Thymus (tissue), 11 donors: ENCODE results near the gene ITGA1. TPM values are rescaled to one million over a fixed set of nuclear protein-coding genes. Genes with fewer than 3 reads are reported as not detected.

Experiments
- DNase-seq, 9 donors: peaks; one replicate each; pipeline ENCODE4 v3.0.0-alpha.2; 2013; ENCODE audit warnings: low spot score in 9 of 9, low read depth in 6 of 9, missing footprints in 1 of 9
- H3K27ac ChIP-seq, 2 donors: one replicate each; pipeline ENCODE4 v1.5.1; 2013; ENCODE audit warnings: control low read depth in 1 of 2, low read depth in 1 of 2, low read length in 1 of 2, mild to moderate bottlenecking in 1 of 2, moderate library complexity in 1 of 2
- H3K27me3 ChIP-seq, 2 donors: one replicate each; pipeline ENCODE4 v1.5.1; 2013; ENCODE audit warnings: low read length in 1 of 2; ENCODE audit not compliant: control insufficient read depth in 2 of 2, insufficient read depth in 1 of 2
- H3K36me3 ChIP-seq, 2 donors: one replicate each; pipeline ENCODE4 v1.5.1; 2013; ENCODE audit warnings: low read length in 1 of 2, mild to moderate bottlenecking in 1 of 2, moderate library complexity in 1 of 2; ENCODE audit not compliant: control insufficient read depth in 2 of 2, insufficient read depth in 2 of 2
- H3K4me1 ChIP-seq, 2 donors: one replicate each; pipeline ENCODE4 v1.5.1; 2013; ENCODE audit warnings: low read length in 2 of 2; ENCODE audit not compliant: control insufficient read depth in 2 of 2, insufficient read depth in 2 of 2
- H3K4me3 ChIP-seq, 2 donors: one replicate each; pipeline ENCODE4 v1.5.1; 2013; ENCODE audit warnings: low read length in 2 of 2, control low read depth in 1 of 2, mild to moderate bottlenecking in 1 of 2
- H3K9me3 ChIP-seq, 2 donors: one replicate each; pipeline ENCODE4 v1.5.1; 2013; ENCODE audit warnings: low read length in 1 of 2, mild to moderate bottlenecking in 1 of 2; ENCODE audit not compliant: control insufficient read depth in 2 of 2, insufficient read depth in 1 of 2
- WGBS: extraction: QIAGEN DNeasy Blood & Tissue Kit; methylation state at CpG from one replicate; pipeline ENCODE4 v1.1.7; 2013; 5-methylcytosine and 5-hydroxymethylcytosine counted together
- polyA plus RNA-seq: library from polyadenylated mRNA; stranded (reverse); fragments of 200-250 nt; gene quantifications from one replicate; pipeline ENCODE4 v1.2.3, GENCODE V29; 2013
- total RNA-seq: library from RNA; stranded (reverse); fragments of 120-200 nt; gene quantifications from one replicate; pipeline ENCODE4 v1.2.4, GENCODE V29; 2013
- donor health status: healthy.

The ITGA1 gene
- total and polyA plus RNA-seq, 2 donors: 4.7 to 9.5 TPM

DNA sequence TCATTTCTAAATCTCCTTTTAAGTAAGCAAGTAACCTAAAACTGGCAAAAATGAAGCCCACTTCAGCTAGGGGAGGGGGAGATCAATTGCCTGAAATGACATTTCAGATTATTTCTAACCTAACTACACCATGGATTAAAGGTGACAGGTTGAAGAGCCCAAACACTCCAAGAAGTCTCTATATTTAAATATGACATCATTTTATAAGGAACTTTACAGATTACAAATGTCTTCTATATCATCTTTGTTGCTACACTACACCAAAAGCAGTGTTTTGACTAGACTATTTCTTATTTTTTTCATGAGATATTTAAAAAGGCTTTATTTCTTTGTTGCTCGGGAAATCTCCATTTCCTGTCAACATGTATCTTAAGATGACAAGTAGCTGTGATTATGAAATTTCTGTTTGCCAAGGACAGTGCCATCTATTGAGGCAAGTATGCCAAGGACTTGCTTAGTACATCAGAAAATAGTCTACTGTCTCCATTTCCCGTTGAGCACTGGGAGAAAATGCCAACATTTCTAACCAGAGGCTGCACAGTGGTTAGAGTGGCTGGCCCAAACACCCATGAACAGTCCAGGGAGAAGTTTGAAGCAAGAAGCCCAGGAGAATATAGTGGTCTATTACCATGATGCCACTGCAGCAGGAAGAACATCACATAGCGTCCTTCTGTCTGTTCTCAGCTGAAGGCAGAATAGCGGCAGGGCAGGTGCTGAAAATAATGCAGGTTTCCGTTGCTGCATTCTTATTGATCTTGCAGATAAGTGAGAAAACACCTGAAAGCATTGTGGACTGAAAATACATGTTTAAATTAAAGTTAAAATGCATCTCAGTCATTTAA lies 108.1 kb downstream of the ITGA1 start:
- WGBS: 44% methylated on average over 5 of the region's 5 CpGs
- Histone ChIP-seq H3K36me3 (no peaks in the 10 kb centered on the region), H3K4me3 (no peak overlapping the region), H3K27ac (peak overlapping the region in 1 of 2 donors; percentile 86), H3K9me3 (no peaks in the 10 kb centered on the region), H3K4me1 (peaks cover 3 to 23% of the 10 kb centered on the region in 2 donors), H3K27me3 (no peaks in the 10 kb centered on the region)
- DNase-seq: peak in 5 of 9 donors; percentile 9 to 69 (median 24)

DNA sequence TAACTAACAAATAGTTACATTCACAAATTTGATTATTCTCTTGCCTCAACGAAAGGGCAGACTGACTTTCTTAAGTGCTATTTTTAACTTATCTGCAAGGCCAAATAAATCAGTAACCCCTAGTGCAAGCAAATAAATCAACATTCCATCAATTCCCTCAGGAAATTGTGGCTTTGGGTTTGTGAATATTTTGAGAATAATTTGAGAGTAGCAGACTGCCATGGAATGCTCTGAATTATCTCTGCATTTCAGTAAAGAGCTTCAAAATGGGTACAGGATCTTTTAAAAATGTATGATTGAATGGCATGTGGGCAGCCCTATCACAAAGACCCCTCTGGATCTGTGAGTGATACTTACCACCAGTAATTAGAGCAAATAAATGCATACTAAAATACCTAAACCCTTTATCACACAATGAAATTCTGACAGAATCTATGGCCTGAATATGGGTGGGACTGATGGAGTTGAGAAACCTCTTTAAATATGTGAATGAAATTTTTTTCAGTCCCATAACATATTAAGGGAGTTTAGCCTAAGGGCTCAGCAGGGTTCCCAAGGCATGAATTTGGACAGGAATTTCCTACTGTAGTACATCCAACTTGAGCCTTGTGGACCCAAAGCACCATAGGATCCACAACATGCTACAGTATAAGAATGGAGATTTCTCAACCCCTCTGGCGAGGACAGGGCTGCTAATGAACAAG lies 109.0 kb downstream of the ITGA1 start:
- H3K27me3 ChIP-seq: no peaks in the 10 kb centered on the region
- no peak for DNase-seq
- peaks cover 3 to 23% of the 10 kb centered on the region in 2 donors for H3K4me1 ChIP-seq
- no peak overlapping the region for H3K4me3 ChIP-seq
- peak overlapping the region in 1 of 2 donors; percentile 86 for H3K27ac ChIP-seq
- H3K9me3 ChIP-seq: no peaks in the 10 kb centered on the region
- WGBS: 94% methylated on average over 2 of the region's 2 CpGs
- no peaks in the 10 kb centered on the region for H3K36me3 ChIP-seq

DNA sequence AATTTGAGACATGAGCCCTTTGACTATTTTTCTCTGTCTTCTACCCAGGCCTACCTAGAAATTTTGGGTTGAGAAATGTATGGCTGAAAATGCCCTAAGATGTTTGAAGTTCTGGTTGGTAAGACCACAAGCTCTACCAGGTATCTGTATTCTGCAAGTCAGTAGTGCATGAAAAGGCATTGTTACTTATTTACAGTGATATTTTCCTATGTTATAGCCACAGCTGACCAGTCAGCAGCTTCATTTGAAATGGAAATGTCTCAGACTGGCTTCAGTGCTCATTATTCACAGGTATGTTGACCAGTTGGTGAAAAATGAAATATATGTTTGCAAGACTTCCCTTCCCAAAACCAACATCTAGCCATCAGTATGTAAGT lies 109.5 kb downstream of the ITGA1 start:
- Histone ChIP-seq H3K4me3 (no peak overlapping the region), H3K27ac (no peak overlapping the region), H3K27me3 (no peaks in the 10 kb centered on the region), H3K4me1 (peaks cover 3 to 23% of the 10 kb centered on the region in 2 donors), H3K9me3 (no peaks in the 10 kb centered on the region), H3K36me3 (no peaks in the 10 kb centered on the region)
- no peak for DNase-seq

DNA sequence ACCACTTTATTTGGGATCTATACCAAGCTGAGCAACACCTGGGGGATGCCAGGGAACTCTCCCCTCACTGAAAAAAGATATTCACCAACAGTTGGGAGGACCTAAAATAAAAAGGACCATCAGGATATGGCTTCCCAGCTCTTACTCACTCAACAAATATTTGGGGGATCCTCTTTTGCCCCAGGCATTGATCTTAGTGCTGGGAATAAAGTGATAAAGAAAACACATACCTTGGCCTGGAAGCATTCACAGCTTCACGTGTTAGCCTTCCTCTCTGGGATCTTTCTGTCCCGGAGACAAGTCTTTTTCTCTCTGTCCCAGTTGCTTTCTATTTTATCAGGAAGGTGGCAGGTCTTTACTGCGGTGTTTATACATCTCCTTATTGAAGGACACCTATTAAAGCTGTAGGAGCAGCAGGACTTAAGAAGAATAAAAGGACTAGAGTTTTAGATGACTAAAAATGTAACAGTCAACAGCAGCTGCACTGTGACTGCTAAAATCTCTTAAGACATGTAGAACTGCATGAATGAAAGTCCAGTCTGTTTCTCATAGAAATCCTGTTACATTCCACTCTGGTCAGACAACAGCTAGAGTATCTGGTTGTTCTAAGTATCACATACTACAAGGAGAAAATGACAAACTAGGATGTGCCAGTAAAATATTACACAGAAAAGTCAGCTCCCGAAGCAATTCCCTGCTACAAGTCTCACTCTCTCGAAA lies 111.4 kb downstream of the ITGA1 start:
- H3K27ac ChIP-seq: no peak overlapping the region
- 90% methylated on average over 5 of the region's 5 CpGs for WGBS

DNA sequence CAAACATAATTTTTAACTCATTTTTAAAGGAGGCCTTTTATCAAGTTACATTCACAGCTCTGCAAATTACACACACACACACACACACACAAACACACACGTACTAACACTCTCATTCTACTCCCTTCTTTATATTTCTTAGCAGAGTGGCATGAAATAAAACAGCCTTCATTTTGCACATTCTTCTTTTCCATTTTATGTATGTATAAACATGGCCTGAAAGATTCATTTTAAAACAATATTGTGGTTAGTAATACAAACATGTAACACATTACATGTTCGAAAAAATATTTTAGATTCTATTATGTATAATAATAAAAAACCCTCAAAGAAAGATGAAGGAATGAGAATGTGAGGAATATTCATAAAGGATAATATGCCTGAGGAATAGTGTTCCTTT lies 115.4 kb downstream of the ITGA1 start:
- Histone ChIP-seq H3K9me3 (no peaks in the 10 kb centered on the region), H3K36me3 (no peaks in the 10 kb centered on the region)
- 94% methylated on average over 2 of the region's 2 CpGs for WGBS

More for the DNA sequence above, 111.4 kb downstream of the ITGA1 start:
- Histone ChIP-seq H3K27me3 (no peaks in the 10 kb centered on the region), H3K4me3 (no peak overlapping the region), H3K4me1 (peaks cover 3 to 23% of the 10 kb centered on the region in 2 donors), H3K9me3 (no peaks in the 10 kb centered on the region), H3K36me3 (no peaks in the 10 kb centered on the region)
- DNase-seq: no peak

DNA sequence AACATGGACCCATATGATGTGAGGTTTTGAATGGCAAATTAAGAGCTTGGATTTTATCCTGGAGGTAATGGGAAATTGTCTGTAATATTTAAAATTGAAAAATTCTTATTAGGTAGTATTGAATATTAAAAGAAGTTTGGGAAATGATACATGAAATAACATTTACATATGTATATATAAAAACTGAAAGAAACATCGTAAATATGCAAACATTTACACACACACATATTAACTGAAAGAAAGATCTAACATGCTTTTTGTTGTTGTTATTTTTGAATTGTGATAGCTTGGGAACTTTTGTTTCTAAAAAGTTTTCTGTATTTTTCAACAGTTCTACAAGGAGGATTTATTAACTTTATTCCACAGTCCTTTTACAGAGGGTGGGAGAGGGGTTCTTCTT lies 118.6 kb downstream of the ITGA1 start:
- no peak for DNase-seq
- Histone ChIP-seq H3K36me3 (no peaks in the 10 kb centered on the region), H3K4me1 (no peaks in the 10 kb centered on the region), H3K27me3 (no peaks in the 10 kb centered on the region), H3K27ac (no peak overlapping the region), H3K4me3 (no peak overlapping the region), H3K9me3 (no peaks in the 10 kb centered on the region)
- WGBS: 100% methylated on average over 1 of the region's 1 CpG

More for the DNA sequence above, 115.4 kb downstream of the ITGA1 start:
- H3K4me1 ChIP-seq: peaks cover 0 to 6% of the 10 kb centered on the region in 2 donors
- H3K27me3 ChIP-seq: no peaks in the 10 kb centered on the region
- DNase-seq: no peak
- H3K4me3 ChIP-seq: no peak overlapping the region
- H3K27ac ChIP-seq: no peak overlapping the region

DNA sequence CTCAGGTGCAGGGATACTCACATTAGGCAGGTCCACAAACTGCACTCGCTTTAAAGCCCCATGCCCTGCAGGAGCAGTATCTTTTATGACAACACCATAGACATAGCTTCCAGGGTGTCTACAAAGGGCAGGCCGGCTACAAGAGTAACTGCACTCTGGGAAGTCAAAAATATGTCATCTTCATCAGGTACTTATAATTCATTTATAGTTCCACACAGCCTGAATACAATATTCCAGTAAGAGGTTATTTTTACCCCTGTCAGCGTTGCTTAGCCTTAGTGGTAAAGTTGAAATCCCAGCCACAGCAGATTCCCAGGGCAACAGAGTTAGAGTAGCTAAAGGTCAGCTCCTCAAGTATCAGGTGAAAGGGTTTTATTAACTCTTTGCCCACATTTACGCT lies 119.1 kb downstream of the ITGA1 start:
- Histone ChIP-seq H3K9me3 (no peaks in the 10 kb centered on the region), H3K4me3 (no peak overlapping the region), H3K27me3 (no peaks in the 10 kb centered on the region), H3K36me3 (no peaks in the 10 kb centered on the region), H3K4me1 (no peaks in the 10 kb centered on the region), H3K27ac (no peak overlapping the region)
- 96% methylated on average over 4 of the region's 4 CpGs for WGBS
- DNase-seq: no peak

DNA sequence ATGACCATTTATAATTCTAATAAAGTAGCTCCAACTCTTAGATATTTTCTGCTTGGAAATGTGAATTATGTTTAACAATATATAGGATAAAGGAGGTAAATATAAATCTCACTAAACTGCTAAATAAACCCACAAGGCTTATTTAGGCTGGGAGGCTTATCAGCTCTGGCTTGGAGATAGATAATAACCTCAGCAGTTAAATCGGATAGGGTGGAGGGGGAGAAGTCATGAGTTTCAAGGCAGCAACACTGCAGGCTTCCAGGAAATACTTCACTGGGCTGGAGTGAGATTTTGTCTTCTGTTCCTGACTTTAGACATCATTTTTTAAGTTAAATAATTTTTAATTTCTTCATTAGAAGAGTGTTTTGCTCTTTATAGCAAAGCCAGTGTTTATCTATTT lies 121.5 kb downstream of the ITGA1 start:
- DNase-seq: no peak
- Histone ChIP-seq H3K36me3 (no peaks in the 10 kb centered on the region), H3K4me3 (no peak overlapping the region), H3K9me3 (no peaks in the 10 kb centered on the region), H3K27me3 (no peaks in the 10 kb centered on the region), H3K27ac (no peak overlapping the region), H3K4me1 (no peaks in the 10 kb centered on the region)
- WGBS: 76% methylated on average over 1 of the region's 1 CpG

DNA sequence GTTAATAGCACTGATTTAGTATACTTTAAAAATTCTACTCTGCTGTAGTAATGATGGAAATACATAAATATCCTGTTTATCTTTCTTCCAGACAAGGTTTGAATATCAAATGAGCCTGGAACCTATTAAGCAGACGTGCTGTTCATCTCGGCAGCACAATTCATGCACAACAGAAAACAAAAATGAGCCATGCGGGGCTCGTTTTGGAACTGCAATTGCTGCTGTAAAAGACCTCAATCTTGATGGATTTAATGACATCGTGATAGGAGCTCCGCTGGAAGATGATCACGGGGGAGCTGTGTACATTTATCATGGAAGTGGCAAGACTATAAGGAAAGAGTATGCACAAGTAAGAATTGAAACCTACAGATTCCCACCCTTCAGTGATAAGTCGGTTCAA lies 122.4 kb downstream of the ITGA1 start:
- H3K36me3 ChIP-seq: no peaks in the 10 kb centered on the region
- H3K27me3 ChIP-seq: no peaks in the 10 kb centered on the region
- H3K9me3 ChIP-seq: no peaks in the 10 kb centered on the region
- no peak overlapping the region for H3K27ac ChIP-seq
- H3K4me1 ChIP-seq: no peaks in the 10 kb centered on the region
- no peak for DNase-seq
- WGBS: 94% methylated on average over 8 of the region's 8 CpGs
- H3K4me3 ChIP-seq: no peak overlapping the region
